Caco-2 (cell line): ENCODE results near the gene GABRG3. TPM values are rescaled to one million over a fixed set of nuclear protein-coding genes. Genes with fewer than 3 reads are reported as not detected.

Experiments used
- BruUV-seq: library from RNA; stranded (reverse); fragments of 400-500 nt; replicated peaks from 2 replicates; lab custom pipeline; 2021; lab: Mats Ljungman, UMichigan
- CTCF ChIA-PET: fragments of 300-600 bp; sonication (Branson Sonifier 250); formaldehyde crosslinking; loops from one replicate; lab custom pipeline; 2022; ENCODE audit warnings: antibody characterized with exemption; lab: Charles Lee
- POLR2A ChIA-PET: fragments of 300-600 bp; sonication (Branson Sonifier 250); formaldehyde crosslinking; loops from one replicate; lab custom pipeline; 2022; ENCODE audit warnings: antibody characterized with exemption; lab: Charles Lee
- DNase-seq, 2 experiments: peaks; one replicate each; pipeline versions ENCODE4 v3.0.0 to v3.0.0-alpha.2; 2020 to 2022
- H3K27me3 ChIP-seq: replicated peaks from 2 replicates; pipeline ENCODE4 v1.6.0; 2011; ENCODE audit warnings: low read length; ENCODE audit not compliant: control insufficient read depth, insufficient read depth
- H3K36me3 ChIP-seq: 2 replicates; pipeline ENCODE4 v1.5.1; 2011; ENCODE audit warnings: low read length; ENCODE audit not compliant: control insufficient read depth, insufficient read depth
- H3K4me1 ChIP-seq: fragments of 250-450 bp; sonication (Bioruptor Pico); 2 replicates; pipeline ENCODE4 v1.5.1; 2020; ENCODE audit warnings: mild to moderate bottlenecking
- H3K4me3 ChIP-seq: 2 replicates; pipeline ENCODE4 v1.5.1; 2011; ENCODE audit warnings: low read depth, mild to moderate bottlenecking, control low read depth, low read length
- H3K9me3 ChIP-seq: fragments of 250-450 bp; sonication (Bioruptor Pico); 2 replicates; pipeline ENCODE4 v1.5.1; 2020; ENCODE audit warnings: mild to moderate bottlenecking, moderate library complexity
- H3K27ac Mint-ChIP-seq: one replicate; pipeline ENCODE4 v1.8.0; 2022; ENCODE audit warnings: mixed read lengths; ENCODE audit not compliant: unreplicated experiment
- H3K27me3 Mint-ChIP-seq: one replicate; pipeline ENCODE4 v1.8.0; 2022; ENCODE audit warnings: mixed read lengths; ENCODE audit not compliant: insufficient read depth, unreplicated experiment
- H3K36me3 Mint-ChIP-seq: one replicate; pipeline ENCODE4 v1.8.0; 2022; ENCODE audit warnings: mild to moderate bottlenecking, mixed read lengths; ENCODE audit not compliant: insufficient read depth, unreplicated experiment
- H3K4me1 Mint-ChIP-seq: one replicate; pipeline ENCODE4 v1.8.0; 2022; ENCODE audit warnings: low read depth, mixed read lengths; ENCODE audit not compliant: unreplicated experiment
- H3K4me3 Mint-ChIP-seq: one replicate; pipeline ENCODE4 v1.8.0; 2022; ENCODE audit warnings: mild to moderate bottlenecking, moderate library complexity, mixed read lengths; ENCODE audit not compliant: unreplicated experiment
- H3K9me3 Mint-ChIP-seq: one replicate; pipeline ENCODE4 v1.8.0; 2022; ENCODE audit warnings: mixed read lengths; ENCODE audit not compliant: unreplicated experiment
- intact Hi-C: fragments of 100-400 bp; cut with micrococcal nuclease; formaldehyde crosslinking; loops from one replicate; pipeline ENCODE4 v1.10.0; 2022; ENCODE audit not compliant: unreplicated experiment
- total RNA-seq: library from RNA; stranded (reverse); gene quantifications from 2 replicates; pipeline ENCODE4 v1.2.3, GENCODE V29; 2022
- TF ChIP-seq, protein P1 (sequence below), 2 experiments: fragments of 200-600 bp in 1 of 2; IDR thresholded peaks; 1 replicate in 1 of 2; 2 replicates in 1 of 2; pipeline versions ENCODE4 v1.5.1 to v1.8.0; 2011 to 2022; ENCODE audit warnings: antibody characterized with exemption in 1 of 2, control low read depth in 1 of 2, inconsistent platforms in 1 of 2, low read depth in 1 of 2, low read length in 1 of 2, mild to moderate bottlenecking in 1 of 2, moderate library complexity in 1 of 2; ENCODE audit not compliant: insufficient read depth in 1 of 2, severe bottlenecking in 1 of 2, unreplicated experiment in 1 of 2

The GABRG3 gene
- total RNA-seq, 1 experiment from 2014 or later = not detected

DNA sequence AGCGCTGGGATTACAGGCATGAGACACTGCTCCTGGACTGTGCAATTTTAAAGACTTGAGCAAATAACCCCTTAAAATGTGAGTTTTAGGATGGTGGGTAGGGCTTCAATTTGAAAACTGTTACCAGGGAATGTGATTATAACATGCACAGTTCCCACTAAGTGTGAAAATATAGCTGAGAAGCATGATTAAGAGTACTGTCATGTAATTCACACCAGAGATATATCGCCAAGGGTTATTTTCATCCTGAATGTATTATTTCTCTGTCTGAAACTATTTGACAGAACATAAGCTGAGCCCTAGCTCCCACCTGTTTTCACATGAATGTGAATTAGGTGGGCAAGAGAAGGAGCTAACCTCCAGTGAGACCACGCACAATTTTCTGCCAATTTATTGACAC, 457.2 kb downstream of the GABRG3 start:
- CTCF ChIA-PET = no interaction called here
- BruUV-seq = no TSS peak

DNA sequence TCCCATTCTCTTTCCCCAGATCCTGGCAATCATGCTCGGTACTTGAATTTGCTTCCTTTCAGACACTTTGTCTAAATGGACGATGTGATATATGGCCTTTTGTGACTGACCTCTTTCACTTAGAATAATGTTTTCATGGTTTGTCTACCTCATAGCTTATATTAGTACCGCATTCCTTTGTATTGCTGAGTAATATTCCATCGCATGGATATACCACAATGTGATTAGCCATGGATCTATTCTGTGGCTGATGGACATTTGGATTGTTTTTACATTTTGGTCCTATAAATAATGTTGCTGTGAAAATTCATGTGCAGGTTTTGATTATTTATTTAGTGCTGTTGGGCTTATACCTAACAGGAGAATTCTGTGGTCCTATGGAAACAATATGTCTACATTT, 458.6 kb downstream of the GABRG3 start:
- TF ChIP-seq, protein P1, sequence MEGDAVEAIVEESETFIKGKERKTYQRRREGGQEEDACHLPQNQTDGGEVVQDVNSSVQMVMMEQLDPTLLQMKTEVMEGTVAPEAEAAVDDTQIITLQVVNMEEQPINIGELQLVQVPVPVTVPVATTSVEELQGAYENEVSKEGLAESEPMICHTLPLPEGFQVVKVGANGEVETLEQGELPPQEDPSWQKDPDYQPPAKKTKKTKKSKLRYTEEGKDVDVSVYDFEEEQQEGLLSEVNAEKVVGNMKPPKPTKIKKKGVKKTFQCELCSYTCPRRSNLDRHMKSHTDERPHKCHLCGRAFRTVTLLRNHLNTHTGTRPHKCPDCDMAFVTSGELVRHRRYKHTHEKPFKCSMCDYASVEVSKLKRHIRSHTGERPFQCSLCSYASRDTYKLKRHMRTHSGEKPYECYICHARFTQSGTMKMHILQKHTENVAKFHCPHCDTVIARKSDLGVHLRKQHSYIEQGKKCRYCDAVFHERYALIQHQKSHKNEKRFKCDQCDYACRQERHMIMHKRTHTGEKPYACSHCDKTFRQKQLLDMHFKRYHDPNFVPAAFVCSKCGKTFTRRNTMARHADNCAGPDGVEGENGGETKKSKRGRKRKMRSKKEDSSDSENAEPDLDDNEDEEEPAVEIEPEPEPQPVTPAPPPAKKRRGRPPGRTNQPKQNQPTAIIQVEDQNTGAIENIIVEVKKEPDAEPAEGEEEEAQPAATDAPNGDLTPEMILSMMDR (IDR thresholded peaks at IDR 0.05; ENCODE audit: insufficient read depth in 1 of 2, low read depth in 1 of 2, low read length in 1 of 2, severe bottlenecking in 1 of 2, unreplicated experiment in 1 of 2) = no peak
- Histone ChIP-seq H3K27me3 (no peaks in the 10 kb centered on the region), H3K9me3 (0 out of 2 replicates have a peak, but pooled peaks cover 10% of the 10 kb centered on the region), H3K36me3 (no peaks in the 10 kb centered on the region), H3K4me1 (no peaks in the 10 kb centered on the region), H3K4me3 (no peak overlapping the region)
- no TSS peak for BruUV-seq
- Mint-ChIP-seq H3K9me3 (peaks cover 38% of the 10 kb centered on the region), H3K36me3 (no peaks in the 10 kb centered on the region), H3K27me3 (no peaks in the 10 kb centered on the region), H3K4me3 (no peak overlapping the region), H3K27ac (no peak overlapping the region), H3K4me1 (no peaks in the 10 kb centered on the region)
- ChIA-PET POLR2A (no interaction called here), CTCF (no interaction called here)
- no peak for DNase-seq
- intact Hi-C loops = no loop called here

More for the DNA sequence above, 457.2 kb downstream of the GABRG3 start:
- TF ChIP-seq, protein P1 (IDR thresholded peaks at IDR 0.05; ENCODE audit: insufficient read depth in 1 of 2, low read depth in 1 of 2, low read length in 1 of 2, severe bottlenecking in 1 of 2, unreplicated experiment in 1 of 2) = no peak
- H3K27me3 Mint-ChIP-seq = no peaks in the 10 kb centered on the region
- Histone ChIP-seq H3K27me3 (no peaks in the 10 kb centered on the region), H3K36me3 (no peaks in the 10 kb centered on the region), H3K9me3 (0 out of 2 replicates have a peak, but pooled peaks cover 14% of the 10 kb centered on the region), H3K4me1 (no peaks in the 10 kb centered on the region), H3K4me3 (no peak overlapping the region)
- no peak overlapping the region for H3K4me3 Mint-ChIP-seq
- no peak overlapping the region for H3K27ac Mint-ChIP-seq
- no peak for DNase-seq
- H3K9me3 Mint-ChIP-seq = peaks cover 24% of the 10 kb centered on the region
- POLR2A ChIA-PET = no interaction called here
- intact Hi-C loops = no loop called here
- H3K4me1 Mint-ChIP-seq = no peaks in the 10 kb centered on the region
- H3K36me3 Mint-ChIP-seq = no peaks in the 10 kb centered on the region

DNA sequence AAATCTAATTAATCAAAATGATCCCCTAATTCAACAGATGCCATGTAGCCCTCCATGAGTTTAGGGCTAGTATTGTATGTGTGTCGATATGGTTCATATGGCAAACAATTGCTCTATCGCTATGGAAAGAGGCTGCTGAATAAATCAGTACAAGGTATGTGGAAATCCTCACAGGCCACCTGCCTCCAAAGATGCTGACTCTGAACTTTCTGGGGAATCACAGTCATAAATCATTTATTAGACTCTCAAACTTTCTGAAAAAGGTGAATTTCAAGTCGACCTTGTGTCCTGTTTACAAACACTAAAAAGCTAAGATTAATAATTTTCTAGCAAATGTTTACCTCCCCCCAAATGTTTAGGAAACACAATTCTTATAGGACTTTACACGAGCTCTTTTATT, 462.6 kb downstream of the GABRG3 start:
- no peaks in the 10 kb centered on the region for H3K4me1 Mint-ChIP-seq
- no peak overlapping the region for H3K4me3 Mint-ChIP-seq
- no TSS peak for BruUV-seq
- H3K36me3 ChIP-seq = no peaks in the 10 kb centered on the region
- 0 out of 2 replicates have a peak, but pooled peaks cover 15% of the 10 kb centered on the region for H3K9me3 ChIP-seq
- DNase-seq = no peak
- no peaks in the 10 kb centered on the region for H3K27me3 ChIP-seq
- no peaks in the 10 kb centered on the region for H3K4me1 ChIP-seq
- H3K4me3 ChIP-seq = no peak overlapping the region
- intact Hi-C loops = no loop called here
- ChIA-PET CTCF (no interaction called here), POLR2A (no interaction called here)
- no peak overlapping the region for H3K27ac Mint-ChIP-seq
- TF ChIP-seq, protein P1 (IDR thresholded peaks at IDR 0.05; ENCODE audit: insufficient read depth in 1 of 2, low read depth in 1 of 2, low read length in 1 of 2, severe bottlenecking in 1 of 2, unreplicated experiment in 1 of 2) = no peak
- peaks cover 5% of the 10 kb centered on the region for H3K36me3 Mint-ChIP-seq
- peaks cover 48% of the 10 kb centered on the region for H3K9me3 Mint-ChIP-seq
- no peaks in the 10 kb centered on the region for H3K27me3 Mint-ChIP-seq
